GM23248 (cell line): ENCODE measurements around the gene MRPL18.

Experiments used
- EZH2 ChIP-seq: fragments of 200-600 bp; sonication (generic); IDR thresholded peaks from 2 replicates; pipeline ENCODE4 v1.6.1; 2018; ENCODE audit warnings: antibody characterized with exemption, mild to moderate bottlenecking; ENCODE audit not compliant: insufficient read depth, poor library complexity, severe bottlenecking
- EZH2phosphoT487 ChIP-seq: fragments of 200-600 bp; sonication (generic); IDR thresholded peaks from 2 replicates; pipeline ENCODE4 v1.6.1; 2018; ENCODE audit warnings: antibody characterized with exemption, moderate library complexity, mild to moderate bottlenecking, low read depth; ENCODE audit not compliant: insufficient read depth

DNA sequence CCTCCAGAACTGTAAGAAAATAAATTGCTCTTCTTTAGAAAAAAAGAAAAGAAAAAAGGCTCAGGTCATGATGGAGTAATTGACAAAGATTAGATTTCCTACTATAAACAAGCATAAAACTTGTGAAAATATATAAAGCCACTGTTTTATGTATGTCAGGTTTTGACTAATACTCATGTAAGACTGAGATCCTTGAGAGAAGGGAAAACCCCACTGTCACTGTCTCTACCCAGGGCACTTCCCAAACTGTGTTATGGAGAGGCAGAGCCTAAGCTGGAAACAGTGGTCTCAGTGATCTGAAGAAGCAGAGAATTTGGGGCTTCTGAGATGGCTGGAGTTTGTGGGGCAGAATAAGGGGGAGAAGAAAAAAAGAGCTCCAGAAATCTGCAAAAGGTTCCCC is 20.8 kb upstream of the MRPL18 start:
- TF ChIP-seq EZH2phosphoT487 (no peak), EZH2 (no peak)
